ENCODE measurements around the gene RAD23B.

GRCh38 chr9:107239474-107239873 is 43.6 kb upstream of the RAD23B start:
- TF ChIP-seq PATZ1 (CRISPR knock-in tag; IDR thresholded peaks at IDR 0.05; ENCODE audit: borderline replicate concordance) = no peak
- no peak for TF ChIP-seq TCF4 (CRISPR knock-in tag; IDR thresholded peaks at IDR 0.05; ENCODE audit: borderline replicate concordance)
- TF ChIP-seq BACH2 (CRISPR knock-in tag; IDR thresholded peaks at IDR 0.05; ENCODE audit: borderline replicate concordance) = no peak
- no peak for TF ChIP-seq CREB5 (CRISPR knock-in tag; IDR thresholded peaks at IDR 0.05; ENCODE audit: low read depth)
- no peak for TF ChIP-seq TOX (CRISPR knock-in tag; IDR thresholded peaks at IDR 0.05; ENCODE audit: borderline replicate concordance)
